Activated T-helper 1 cell treated with Interleukin-2 at 50 U/mL for 16 hours (primary cell): ENCODE results near the gene CMTM8.

ENCODE experiments used
- DNase-seq: peaks from one replicate; pipeline ENCODE4 v3.0.0-alpha.2; 2020; ENCODE audit warnings: low read depth

Gene CMTM8

GRCh38 chr3:32412887-32413286 is 174.4 kb downstream of the CMTM8 start:
- DNase-seq: no peak

GRCh38 chr3:32413845-32414521 is 175.5 kb downstream of the CMTM8 start:
- DNase-seq: no peak

DNA sequence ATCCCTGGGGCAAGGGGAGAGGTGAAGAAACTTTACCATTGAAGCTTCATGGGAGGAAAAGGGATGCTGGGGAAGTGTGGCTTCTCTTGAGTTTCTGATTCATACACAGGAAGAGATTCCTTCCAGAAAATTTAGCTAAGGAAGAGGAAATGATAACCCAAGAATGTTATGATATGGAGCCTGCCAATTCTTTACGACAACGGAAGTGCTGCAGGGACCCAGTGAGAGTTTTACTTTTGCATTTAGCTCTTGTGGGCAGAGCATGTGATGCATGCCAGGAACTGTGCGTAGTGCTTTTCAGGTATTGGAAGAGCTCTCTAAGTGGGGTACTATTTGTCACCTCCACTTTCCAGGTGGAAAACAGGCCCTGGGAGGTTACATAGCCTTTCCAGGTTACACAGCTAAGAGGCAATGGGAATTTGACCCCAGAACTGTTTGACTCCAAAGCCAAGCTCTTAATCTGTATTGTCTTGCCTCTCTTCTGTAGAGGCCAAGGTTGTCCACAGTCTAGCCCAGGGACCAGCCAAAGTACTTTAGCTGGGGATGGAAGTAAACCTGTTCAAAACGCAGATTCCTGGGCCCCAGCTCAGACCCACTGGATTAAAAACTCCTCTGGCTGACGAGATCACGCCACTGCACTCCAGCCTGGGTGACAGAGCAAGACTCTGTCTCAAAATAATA is 176.2 kb downstream of the CMTM8 start:
- DNase-seq: no peak

GRCh38 chr3:32419742-32420125 is 181.3 kb downstream of the CMTM8 start:
- DNase-seq: no peak
